Effector CD4-positive, alpha-beta T cell (primary cell): ENCODE measurements around the gene CHMP5.

Experiments used
- DNase-seq: peaks from one replicate; pipeline ENCODE4 v3.0.0-alpha.2; 2020

CHMP5 gene

GRCh38 chr9:33320230-33320567 lies 55.4 kb downstream of the CHMP5 start:
- DNase-seq, result no peak

- no peak for DNase-seq
Measured at GRCh38 chr9:33320568-33321261, 55.9 kb downstream of the CHMP5 start.

GRCh38 chr9:33329117-33329563 lies 64.3 kb downstream of the CHMP5 start:
- no peak for DNase-seq

- no peak for DNase-seq
Measured at GRCh38 chr9:33329979-33330378, 65.1 kb downstream of the CHMP5 start.

- DNase-seq, result no peak
Measured at GRCh38 chr9:33331377-33331891, 66.6 kb downstream of the CHMP5 start.
